ENCODE measurements around the gene TADA2B.

The TADA2B gene

GRCh38 chr4:7043284-7044136 is at the start of gene TADA2B:
Gene TADA2B (plus strand): TSS chr4:7043372. CDS start chr4:7043580, 208 bp downstream.
- peak within 1 kb of the TSS; percentile 94 for H3K4me3 ChIP-seq (ENCODE audit: low read depth, low read length)
- DNase-seq (ENCODE audit: low read depth): peak; percentile 71
- peak; percentile 53 for TF ChIP-seq CTCF (IDR thresholded peaks at IDR 0.05; ENCODE audit: insufficient read depth, low read depth, low read length, missing control alignments)

GRCh38 chr4:6996481-6996880 is 46.7 kb upstream of the TADA2B start:
- H3K4me3 ChIP-seq (ENCODE audit: low read depth, low read length): no peak overlapping the region
- no peak for DNase-seq (ENCODE audit: low read depth)
- TF ChIP-seq CTCF (IDR thresholded peaks at IDR 0.05; ENCODE audit: insufficient read depth, low read depth, low read length, missing control alignments): no peak

GRCh38 chr4:6999172-7000086 is 43.7 kb upstream of the TADA2B start:
- no peak for DNase-seq (ENCODE audit: low read depth)
- H3K4me3 ChIP-seq (ENCODE audit: low read depth, low read length): no peak overlapping the region
- no peak for TF ChIP-seq CTCF (IDR thresholded peaks at IDR 0.05; ENCODE audit: insufficient read depth, low read depth, low read length, missing control alignments)

- H3K4me3 ChIP-seq (ENCODE audit: low read depth, low read length): no peak overlapping the region
- no peak for DNase-seq (ENCODE audit: low read depth)
- TF ChIP-seq CTCF (IDR thresholded peaks at IDR 0.05; ENCODE audit: insufficient read depth, low read depth, low read length, missing control alignments): no peak
Observed at GRCh38 chr4:7000421-7001176, 42.6 kb upstream of the TADA2B start.

GRCh38 chr4:7001271-7001670 is 41.9 kb upstream of the TADA2B start:
- DNase-seq (ENCODE audit: low read depth): no peak
- no peak for TF ChIP-seq CTCF (IDR thresholded peaks at IDR 0.05; ENCODE audit: insufficient read depth, low read depth, low read length, missing control alignments)
- H3K4me3 ChIP-seq (ENCODE audit: low read depth, low read length): no peak overlapping the region

- DNase-seq (ENCODE audit: low read depth): no peak
Observed at GRCh38 chr4:7002336-7002735, 40.8 kb upstream of the TADA2B start.

More at GRCh38 chr4:7002336-7002735, 40.8 kb upstream of the TADA2B start:
- no peak for TF ChIP-seq CTCF (IDR thresholded peaks at IDR 0.05; ENCODE audit: insufficient read depth, low read depth, low read length, missing control alignments)
- no peak overlapping the region for H3K4me3 ChIP-seq (ENCODE audit: low read depth, low read length)
